Right lung (tissue), 5 donors: ENCODE measurements around the gene ARHGAP10. TPM values are rescaled to one million over a fixed set of nuclear protein-coding genes. Genes with fewer than 3 reads are reported as not detected.
"Not testable (repeated sequence)": the region's sequence is repeated elsewhere in the genome, so short reads cannot be mapped to it uniquely, and the experiment has no call there.

ENCODE experiments used
- DNase-seq, 2 donors: peaks; one replicate each; pipeline ENCODE4 v3.0.0-alpha.2; 2013
- polyA plus RNA-seq, 5 donors: library from polyadenylated mRNA; unstranded; fragments of 120-200 nt; gene quantifications; one replicate each; pipeline versions ENCODE4 v1.2.1 to v1.2.3, GENCODE V29; 2013; ENCODE audit warnings: inconsistent platforms in 1 of 5, low replicate concordance in 1 of 5; ENCODE audit not compliant: insufficient read length in 5 of 5, insufficient read depth in 1 of 5

Gene ARHGAP10
- polyA plus RNA-seq, 5 donors: 10.9 to 13.5 (median 12.5) TPM

DNA sequence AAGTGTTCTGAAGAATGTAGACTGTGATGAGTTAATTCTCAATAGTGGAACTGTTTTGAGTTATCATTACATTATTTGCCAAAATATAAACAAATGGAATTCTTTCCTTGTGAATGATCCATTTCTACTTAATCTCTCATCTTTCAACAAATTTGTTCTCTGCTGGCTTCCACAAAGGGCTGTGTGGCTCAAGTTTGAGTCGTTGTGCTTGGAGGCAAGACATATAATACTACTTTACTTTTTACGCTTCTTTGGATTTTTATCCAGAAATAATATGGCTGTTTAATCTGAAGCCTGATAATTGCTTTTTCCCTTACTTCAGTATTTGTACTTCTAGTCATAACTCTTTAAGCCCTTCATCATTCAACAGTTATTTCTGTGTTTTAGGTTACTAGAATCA is 169.5 kb downstream of the ARHGAP10 start:
- no peak for DNase-seq

DNA sequence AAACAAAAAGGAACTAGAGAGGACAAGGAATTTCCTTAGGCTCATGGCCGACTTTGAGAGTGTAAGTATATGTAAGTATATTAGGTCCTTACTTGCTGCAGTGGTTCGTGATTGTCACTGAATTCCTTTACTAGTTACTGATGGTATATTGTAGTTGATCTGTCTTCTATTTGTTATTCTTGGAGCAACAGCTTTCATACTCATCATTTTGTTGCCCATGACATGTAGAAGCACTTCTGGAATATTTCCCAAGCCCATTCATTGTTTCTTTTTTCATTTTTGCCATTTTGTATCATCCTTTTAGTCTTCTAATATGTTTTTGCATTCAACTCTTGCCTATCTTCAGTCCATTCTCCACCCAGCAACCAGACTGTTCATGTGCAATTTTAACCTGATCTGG is 170.0 kb downstream of the ARHGAP10 start:
- DNase-seq: no peak

DNA sequence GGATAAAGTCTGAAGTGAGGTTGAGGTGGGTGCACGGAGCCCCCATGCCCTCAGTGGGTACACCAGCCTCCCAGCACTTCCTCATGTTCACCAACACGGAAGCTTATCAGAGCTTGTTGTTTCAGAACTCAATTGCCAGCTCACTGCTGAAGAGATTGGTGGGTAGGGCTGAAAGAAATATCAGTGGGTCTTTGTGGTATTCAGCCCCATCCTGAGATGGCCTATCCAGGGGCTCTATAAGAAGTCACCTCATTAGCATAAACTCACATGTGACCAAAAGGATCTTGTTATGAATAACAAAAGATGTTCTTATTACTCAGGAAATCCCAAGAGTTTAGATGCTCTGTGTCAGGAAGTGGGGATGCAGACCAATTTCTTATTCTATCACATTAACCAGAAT is 177.3 kb downstream of the ARHGAP10 start:
- no peak for DNase-seq

DNA sequence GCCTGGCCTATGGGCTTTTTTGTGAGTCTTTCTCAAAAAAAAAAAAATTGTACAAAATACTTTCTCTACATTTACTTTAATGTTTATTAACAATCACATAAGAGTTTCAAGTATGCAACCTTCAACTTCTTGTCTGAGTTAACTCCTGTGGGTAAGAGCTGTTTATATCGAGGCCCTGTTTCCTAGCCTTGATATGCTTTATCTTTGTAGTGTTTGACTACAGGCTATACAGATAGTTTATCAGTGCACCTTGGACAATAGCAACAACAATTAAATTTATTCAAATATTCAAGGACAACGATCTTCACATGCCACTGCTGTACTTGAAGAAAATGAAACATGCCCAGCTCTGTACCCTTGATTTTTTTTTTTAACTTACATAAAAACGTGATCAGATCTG is 178.4 kb downstream of the ARHGAP10 start:
- no peak for DNase-seq

DNA sequence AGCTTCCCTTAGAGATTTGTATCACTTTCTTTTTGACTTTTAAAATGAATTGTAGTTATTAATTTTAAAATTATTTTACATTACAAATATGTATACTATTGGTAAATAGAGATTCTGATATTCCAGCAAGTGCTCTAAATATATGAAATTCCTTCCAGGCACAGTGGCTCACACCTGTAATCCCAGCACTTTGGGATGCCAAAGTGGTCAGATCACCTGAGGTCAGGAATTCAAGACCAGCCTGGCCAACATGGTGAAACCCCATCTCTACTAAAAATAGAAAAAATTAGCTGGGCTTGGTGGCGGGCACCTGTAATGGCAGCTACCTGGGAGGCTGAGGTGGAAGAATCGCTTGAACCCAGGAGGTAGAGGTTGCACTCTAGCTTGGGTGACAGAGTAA is 180.2 kb downstream of the ARHGAP10 start:
- DNase-seq: not testable (repeated sequence)

DNA sequence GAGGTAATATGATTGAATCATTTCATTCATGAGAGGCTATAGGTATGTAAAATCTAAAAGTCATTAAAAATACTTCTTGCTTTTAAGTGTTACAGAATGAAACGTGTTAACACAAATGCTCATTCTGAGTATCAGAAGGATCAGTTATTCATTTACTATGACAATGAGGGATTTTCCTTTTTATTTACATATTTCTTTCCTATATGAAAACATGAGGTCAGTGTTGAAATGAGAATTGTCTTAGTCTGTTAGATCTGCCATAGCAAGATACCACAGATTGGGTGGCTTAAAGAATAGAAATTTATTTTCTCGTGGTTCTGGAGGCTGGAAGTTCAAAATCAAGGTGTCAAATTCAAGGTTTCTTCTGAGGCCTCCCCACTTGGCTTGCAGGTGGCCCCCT is 181.2 kb downstream of the ARHGAP10 start:
- DNase-seq: no peak

DNA sequence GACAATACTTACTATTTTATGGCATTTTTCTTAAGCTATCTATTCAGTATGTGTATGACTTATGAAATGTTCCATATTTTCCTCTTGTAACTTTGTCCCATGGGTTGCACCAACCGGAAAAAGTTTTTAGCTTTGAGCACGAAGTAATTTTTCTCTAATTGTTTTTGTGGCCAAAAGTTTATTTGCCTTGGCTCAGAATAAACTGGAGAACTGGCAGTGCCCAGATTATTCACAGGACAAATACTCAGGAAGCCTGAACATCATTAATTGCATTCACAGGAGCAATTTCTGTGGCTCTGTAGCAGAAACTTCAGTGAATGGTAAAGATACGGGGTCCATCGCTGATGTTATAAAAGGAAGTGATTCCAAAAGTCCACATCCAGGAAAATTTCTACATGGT is 184.5 kb downstream of the ARHGAP10 start:
- no peak for DNase-seq

DNA sequence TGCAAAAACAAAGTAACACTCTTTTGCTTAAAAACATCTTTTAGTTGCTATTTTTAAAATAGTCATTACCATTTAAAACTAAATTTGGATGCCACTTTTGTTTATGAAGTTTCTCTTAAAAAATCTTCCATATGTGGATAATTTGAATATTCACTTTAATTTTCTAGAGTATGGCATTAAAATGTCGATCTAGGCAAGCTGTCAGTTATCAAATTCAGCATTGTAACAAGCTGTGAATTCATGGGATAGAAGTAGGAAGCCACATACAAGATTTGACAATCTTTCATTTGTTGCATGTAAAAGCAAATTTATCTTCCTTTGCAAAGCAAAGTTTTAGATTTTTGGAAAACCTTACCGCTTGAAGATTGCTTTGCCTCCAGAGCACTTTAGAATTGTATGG is 191.5 kb downstream of the ARHGAP10 start:
- DNase-seq: no peak

DNA sequence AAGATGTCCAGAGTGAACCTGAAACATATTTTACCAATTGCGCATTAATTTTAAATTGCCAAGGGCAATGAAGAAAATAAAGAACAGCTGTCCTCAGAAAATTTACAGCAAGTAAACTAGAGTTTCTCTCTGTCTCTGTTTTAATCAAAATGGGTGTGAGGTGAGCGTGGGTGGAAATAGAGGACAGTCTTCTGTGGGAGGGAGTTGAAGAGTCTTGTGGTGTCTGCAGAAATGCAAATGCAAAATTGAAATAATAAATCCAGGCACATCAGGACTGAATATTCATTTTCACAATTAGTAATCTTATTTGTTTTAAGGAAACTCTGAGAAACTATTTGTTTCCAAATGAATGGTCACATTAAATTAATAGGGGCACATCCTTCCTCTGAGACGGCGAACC is 192.0 kb downstream of the ARHGAP10 start:
- DNase-seq: no peak

DNA sequence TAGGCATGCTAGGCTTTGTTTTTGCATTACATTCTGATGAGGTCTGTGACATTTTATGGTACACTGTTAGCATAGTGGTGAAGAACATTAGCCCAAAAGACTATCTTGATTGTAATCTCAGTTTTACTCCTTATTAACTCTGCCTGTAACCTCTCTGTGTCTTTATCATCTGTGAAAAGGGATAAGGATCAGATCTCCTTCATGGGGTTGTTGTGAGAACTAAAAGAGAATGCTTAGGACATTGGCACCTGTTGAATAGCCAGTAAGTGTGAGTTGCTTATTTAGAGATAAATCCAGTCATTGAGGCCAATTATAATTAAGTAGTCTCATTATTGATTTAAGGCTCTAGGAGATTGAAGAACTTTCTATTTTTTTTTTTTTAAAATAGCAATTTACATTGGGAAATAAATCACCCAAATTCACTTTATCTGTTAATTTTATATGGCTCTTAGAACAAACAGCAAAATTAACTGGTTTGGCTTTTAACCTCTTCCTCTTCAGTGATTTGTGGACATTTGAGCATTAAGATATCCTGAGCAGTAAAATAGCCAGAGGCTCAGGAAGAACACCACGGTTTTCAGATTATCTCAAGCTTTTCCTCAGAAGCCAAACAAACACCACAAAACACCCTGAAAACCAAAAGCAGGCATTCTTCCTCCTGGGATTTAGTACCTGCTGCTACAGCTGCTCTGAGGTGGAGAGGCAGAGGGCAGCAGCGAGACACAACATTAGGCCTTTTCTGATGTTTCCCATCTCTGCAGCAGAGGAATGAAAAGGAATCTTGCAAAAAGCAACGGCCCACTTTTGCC is 192.9 kb downstream of the ARHGAP10 start:
- peak; percentile 6 to 26 for DNase-seq

DNA sequence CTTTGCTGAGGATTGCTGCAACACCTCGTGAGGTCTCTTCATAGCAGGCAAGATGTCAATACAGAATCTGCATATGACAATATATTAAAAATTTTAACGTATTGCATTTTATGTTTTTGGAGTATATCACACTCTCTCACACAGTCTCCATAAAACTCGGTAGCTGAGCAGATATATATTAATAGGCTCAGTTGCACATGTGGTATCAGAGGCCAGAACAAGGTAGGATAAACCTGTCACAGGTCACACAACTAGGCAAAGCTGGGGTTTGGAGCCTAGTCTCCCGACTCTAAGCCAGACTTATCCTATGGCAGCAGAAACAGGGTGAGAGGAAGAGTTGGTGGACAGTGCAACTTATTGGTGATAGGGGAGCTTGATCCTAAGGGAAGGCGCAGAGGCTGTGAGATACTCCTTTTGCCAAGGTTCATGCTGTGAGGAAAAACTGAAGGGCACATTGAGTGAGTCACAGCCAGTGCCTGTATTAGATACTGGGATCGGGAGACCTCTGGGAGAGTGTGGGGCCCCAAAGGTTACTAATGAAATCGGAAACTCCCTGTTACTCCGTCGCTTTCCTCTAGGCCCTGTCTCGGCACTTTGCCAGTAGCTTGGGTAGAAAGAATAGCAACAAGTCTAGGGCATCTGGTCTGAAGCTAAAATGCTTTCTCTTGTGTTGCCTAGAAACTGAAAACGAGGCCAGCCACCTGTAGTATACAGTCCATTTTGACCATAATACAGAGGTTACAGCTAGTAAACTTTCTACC is 195.7 kb downstream of the ARHGAP10 start:
- no peak for DNase-seq

DNA sequence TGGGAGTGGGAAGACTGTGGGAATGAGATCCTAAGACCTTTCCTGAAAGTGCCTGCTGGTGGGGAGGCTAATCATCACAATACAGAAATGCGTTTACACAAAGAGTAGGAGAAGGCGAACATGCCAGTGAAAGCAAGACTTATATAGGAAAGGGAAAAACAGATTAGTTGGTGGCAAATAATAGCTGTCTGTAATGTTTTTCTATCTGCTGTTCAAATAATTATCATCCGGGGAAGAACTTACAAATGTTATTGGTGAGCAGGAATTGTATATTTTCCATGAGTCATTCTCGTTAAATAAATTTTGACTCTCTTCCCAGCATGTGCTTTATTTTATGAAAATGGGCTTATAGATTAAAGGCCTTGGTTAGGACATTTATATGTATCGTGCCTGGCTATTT is 196.5 kb downstream of the ARHGAP10 start:
- no peak for DNase-seq

DNA sequence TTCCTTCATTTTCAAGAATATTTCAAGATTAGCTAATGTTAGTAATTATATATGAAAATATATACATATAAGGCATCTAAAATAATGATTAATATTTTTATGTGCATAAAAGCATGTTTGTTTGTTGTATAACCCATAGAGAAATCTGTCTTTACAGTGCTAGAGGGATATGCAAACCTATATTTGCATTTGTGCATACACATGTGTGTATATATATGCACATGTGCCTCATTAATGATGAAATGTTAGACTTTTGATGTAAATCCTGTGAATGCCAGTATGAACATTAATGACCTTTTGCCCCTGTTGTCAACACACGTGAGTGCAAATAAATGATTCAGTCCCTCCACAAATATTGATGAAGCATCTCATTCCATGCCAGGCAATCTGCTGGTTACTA is 197.9 kb downstream of the ARHGAP10 start:
- DNase-seq: no peak

DNA sequence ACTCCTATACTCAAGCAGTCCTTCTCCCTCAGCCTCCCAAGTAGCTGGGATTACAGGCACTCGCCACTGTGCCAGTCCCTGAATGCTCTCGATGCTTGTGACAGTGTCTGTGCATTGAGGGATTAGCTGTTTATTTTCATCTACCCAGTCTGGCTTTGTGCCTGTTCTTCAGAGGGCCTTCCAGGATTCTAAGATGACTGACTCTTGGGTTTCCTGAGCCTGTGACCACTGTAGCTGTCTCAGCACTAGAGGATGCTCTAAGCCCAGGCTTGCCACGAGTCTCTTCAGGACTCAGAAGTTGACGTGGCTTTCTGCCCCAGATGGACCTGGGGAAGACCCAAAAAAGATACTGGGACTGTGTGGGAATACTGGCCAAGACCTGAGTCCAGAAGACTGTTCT is 201.4 kb downstream of the ARHGAP10 start:
- DNase-seq: no peak

DNA sequence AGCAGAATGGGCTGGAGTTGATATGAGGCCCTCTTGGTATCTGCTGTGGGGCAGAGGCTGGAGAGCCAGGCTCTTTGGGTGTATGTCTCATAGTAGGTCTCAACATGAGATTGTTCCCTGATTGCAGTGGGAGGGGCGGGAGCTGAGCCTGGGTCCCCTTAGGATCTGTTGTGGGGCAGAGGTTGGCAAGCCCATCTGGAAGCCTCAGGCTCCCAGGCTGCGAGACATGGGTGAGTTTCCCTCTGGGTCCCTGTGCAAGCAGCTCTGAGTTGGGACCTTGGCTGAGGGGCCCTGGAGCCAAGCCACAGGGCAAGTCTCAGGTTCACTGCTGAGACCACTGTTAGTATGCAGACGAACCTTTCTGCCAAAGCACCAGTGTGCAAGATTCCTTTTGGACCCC is 201.9 kb downstream of the ARHGAP10 start:
- no peak for DNase-seq

DNA sequence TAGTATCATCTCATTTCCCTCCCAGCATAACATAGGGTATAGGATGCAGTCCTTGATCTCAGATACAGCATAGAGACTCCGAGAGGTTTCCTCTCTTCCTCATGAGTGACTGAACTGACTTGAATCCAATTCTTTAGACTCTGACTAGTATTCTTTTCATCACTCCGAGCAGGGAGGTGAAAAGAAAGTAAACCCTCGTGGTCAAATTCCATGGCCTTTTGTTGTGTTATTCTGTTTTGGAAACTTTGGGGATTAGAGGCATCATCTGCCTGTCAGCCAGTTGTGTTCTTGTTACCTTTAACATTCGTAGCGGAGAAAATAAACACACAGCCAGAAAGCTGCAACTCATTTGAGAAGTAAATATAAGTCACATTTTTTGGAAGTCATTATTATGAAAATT is 206.6 kb downstream of the ARHGAP10 start:
- no peak for DNase-seq

DNA sequence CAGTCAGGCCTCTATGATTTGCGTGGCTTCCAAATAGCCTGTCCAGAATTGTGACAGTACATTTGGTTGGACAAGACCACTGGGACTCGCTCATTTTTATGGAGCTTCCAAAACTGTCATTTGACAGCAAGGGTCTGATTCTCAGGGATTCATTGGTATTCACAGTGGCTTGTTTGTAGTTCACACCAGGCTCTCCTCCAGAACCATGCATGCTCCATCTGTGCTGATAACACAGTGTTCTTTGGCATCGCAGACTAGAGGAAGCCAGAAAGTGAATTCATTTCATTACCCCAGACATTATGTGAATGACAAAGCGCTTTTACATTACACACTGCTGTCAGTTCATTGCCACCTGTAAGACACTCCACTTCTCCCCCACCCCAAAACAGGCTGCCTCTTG is 208.3 kb downstream of the ARHGAP10 start:
- no peak for DNase-seq

DNA sequence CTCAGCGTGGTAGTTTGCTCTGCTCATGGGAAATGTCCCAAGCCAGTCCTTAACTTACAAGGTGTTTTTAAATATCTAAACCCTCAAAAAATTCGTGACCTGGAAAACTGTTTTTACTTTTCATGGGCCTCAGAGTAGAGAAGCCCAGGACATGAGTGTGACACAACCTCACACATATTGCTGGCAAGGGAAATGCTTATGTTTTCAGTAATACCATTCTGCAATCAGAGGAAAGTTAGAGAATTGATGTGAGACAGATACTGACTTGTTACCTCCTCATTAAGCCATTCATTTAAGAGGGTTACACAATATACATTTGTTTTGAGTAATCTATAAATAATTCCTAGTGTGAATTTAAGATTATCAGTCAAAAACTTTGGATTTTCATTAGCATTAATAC is 209.5 kb downstream of the ARHGAP10 start:
- DNase-seq: no peak

DNA sequence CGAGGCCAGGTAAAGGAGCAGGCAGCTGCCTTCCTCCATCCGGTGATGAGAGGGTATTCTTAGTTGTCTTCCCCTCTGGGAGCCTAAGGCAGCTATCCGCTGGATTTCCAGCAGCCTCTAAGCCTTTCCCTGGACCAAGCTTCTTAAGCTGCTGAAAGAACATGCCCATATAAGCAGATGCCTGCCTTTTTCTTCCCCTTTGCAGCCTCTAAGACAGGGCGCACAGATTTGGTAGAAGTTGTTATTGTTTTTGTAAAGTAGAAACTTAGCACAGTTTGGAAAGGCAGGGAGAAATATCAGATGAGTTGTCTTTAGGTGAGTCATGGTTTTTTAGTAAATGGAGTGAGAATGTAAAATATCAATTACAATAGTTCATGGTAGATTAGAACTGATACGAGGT is 210.8 kb downstream of the ARHGAP10 start:
- no peak for DNase-seq

DNA sequence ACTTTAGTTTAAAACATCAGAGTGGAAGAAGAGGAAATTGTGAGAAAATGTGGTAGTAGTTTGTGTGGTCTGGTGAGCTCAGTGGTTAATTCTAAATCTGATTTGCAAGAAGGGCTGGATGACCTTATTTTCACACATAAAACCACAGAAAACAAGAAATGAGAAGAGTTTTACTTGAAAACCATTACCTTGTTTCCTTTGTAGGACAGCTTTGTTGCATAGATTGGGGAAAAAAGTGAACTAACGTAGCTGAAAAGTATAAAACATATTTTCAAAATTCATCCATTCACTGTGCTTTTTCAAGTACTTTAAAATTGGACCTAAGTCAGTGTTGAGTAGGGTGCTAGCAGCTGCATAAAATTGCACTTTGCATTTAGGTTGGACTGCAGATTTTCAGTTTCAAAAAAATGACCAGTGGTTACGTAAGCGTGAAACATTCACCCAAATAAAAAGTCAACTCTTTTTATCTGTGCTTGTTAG is 211.3 kb downstream of the ARHGAP10 start:
- no peak for DNase-seq

DNA sequence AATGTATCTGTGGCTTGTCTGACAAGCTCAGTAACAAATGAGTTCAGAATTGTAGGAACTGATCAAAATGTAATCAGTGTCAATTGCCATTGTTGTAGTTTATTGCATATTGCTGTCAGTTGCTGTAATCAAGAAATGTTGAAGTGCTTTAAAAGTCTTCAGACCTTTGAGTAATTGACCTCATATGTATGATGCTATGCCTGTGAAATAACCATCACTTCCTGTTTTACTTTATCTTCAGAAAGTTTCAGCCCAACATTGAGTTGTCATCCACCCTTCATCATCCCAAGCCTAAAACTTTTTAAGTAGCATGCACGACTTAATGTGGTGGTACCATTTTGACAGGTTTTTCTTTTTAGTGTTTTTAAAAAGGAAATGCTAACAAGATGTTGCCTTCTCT is 212.4 kb downstream of the ARHGAP10 start:
- DNase-seq: no peak

DNA sequence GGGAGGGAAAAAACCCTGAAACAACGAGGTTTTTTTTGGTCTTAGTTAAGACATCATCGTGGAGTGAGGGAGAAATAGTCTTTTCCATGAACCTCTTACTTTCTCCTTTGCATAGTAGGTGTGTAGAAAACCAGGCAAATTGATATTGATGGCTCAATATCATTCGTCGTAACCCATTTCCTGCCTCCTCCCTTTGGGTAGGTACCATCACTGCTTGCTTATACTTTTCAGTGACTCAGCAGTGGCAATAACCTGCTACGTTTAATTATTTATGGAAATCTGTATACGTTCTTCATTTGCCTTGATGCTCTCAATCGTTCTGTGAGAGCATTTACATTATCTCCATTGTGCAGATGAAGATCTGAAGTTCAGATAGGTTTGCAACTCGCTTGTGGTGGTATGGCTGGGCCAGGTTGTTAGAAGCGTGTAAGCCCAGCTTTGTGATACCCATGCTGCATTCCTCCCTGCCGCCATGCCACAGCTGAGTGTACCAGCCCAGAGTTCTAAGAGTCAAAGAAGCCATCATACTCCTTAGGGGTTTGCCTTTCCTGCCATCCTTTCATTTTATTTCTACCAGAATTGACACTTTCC is 212.9 kb downstream of the ARHGAP10 start:
- DNase-seq: no peak

DNA sequence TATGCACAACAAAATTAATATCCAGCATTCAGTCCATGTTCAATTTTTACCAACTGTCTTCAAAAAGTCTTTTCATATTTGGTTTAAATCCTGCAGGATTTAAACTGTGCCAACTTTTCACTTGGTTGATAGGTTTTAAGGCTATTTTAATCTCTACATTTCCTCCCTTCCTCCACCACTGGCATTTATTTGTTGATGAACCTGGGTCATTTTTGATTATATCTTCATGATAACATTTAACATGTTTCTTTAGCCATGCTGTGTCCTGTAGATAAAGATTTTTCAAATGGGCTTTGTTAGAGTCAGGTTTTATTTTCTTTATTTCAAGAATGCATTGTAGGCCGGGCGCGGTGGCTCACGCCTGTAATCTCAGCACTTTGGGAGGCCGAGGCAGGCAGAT is 216.4 kb downstream of the ARHGAP10 start:
- DNase-seq: no peak
